Hepatocyte (in vitro differentiated cells): ENCODE results near the gene TMEM174.

Experiments used
- EZH2 ChIP-seq: fragments of 200-600 bp; sonication (generic); IDR thresholded peaks from 2 replicates; pipeline ENCODE4 v1.6.1; 2016; ENCODE audit warnings: antibody characterized with exemption, mild to moderate bottlenecking, borderline replicate concordance
- TF ChIP-seq, protein P1 (sequence below): fragments of 200-600 bp; sonication (generic); IDR thresholded peaks from 2 replicates; pipeline ENCODE4 v1.5.1; 2016; ENCODE audit warnings: antibody characterized with exemption, mild to moderate bottlenecking; ENCODE audit not compliant: poor library complexity

DNA sequence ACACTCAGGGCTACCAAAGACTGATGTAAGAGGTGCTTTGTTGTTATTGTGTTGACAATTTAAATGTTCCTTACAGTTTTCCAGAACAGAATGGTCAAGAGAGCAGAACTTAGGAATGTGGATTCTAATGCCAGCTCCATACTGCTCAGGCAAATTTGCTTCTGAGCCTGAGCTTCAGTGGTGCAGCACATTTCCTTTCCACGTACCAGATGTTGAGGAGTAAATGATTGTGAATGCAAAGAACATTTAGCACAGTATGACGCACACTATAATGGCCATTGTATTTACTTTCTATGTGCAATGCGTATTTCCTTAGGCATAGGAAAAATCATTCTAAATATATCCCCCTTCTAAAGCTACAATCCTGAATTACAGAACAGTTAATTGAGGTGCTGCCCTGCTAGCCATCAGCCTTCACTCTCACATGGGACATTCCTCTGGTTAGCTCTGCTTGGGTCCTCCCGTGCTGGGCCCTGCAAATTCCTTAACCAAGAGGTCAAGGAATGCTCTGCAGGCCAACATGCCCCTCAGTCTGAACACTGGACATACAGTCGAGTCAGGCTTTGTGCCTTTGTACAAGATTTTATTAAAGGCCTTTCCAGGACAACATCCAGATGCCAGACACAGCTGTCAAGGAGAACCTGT lies 21.1 kb upstream of the TMEM174 start:
- TF ChIP-seq EZH2, result no peak
- TF ChIP-seq, protein P1, sequence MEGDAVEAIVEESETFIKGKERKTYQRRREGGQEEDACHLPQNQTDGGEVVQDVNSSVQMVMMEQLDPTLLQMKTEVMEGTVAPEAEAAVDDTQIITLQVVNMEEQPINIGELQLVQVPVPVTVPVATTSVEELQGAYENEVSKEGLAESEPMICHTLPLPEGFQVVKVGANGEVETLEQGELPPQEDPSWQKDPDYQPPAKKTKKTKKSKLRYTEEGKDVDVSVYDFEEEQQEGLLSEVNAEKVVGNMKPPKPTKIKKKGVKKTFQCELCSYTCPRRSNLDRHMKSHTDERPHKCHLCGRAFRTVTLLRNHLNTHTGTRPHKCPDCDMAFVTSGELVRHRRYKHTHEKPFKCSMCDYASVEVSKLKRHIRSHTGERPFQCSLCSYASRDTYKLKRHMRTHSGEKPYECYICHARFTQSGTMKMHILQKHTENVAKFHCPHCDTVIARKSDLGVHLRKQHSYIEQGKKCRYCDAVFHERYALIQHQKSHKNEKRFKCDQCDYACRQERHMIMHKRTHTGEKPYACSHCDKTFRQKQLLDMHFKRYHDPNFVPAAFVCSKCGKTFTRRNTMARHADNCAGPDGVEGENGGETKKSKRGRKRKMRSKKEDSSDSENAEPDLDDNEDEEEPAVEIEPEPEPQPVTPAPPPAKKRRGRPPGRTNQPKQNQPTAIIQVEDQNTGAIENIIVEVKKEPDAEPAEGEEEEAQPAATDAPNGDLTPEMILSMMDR, result no peak
